Neuron (in vitro differentiated cells): ENCODE results near the gene URI1.

Source experiments
- H2AFZ ChIP-seq: one replicate; pipeline ENCODE4 v1.6.1; 2013; ENCODE audit warnings: low read depth, mild to moderate bottlenecking, inconsistent platforms, low read length, moderate library complexity
- H3K27me3 ChIP-seq: one replicate; pipeline ENCODE4 v1.6.1; 2013; ENCODE audit warnings: low read length; ENCODE audit not compliant: insufficient read depth
- H3K36me3 ChIP-seq: one replicate; pipeline ENCODE4 v1.6.1; 2013; ENCODE audit warnings: low read length; ENCODE audit not compliant: insufficient read depth
- H3K4me1 ChIP-seq: one replicate; pipeline ENCODE4 v1.6.1; 2013; ENCODE audit warnings: low read length; ENCODE audit not compliant: insufficient read depth
- H3K4me3 ChIP-seq: 2 replicates; pipeline ENCODE4 v1.5.1; 2013; ENCODE audit warnings: mild to moderate bottlenecking, low read length, moderate library complexity
- H3K9me3 ChIP-seq: one replicate; pipeline ENCODE4 v1.6.1; 2013; ENCODE audit warnings: low read length

URI1 gene

DNA sequence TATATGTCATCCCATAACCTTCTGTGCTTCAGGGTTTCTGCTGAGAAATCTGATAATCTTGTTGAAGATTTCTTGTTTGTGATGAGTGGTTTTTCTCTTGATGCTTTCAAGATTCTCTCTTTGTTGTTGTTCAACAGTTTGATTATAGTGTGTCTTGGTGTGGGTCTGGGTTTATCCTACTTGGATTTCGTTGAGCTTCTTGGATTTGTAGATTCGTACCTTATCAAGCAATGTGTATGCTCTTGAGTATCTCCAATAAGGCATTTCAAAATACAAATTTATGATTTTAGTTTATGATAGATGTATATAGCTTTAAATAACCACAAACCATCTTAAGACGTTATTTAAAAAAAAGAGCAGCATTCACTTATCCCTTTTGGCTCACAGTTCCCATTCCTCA is 57.5 kb downstream of the URI1 start:
- H3K27me3 ChIP-seq: no peaks in the 10 kb centered on the region
- peaks cover 8% of the 10 kb centered on the region for H3K9me3 ChIP-seq
- H2AFZ ChIP-seq: no peak overlapping the region
- H3K4me1 ChIP-seq: peaks cover 22% of the 10 kb centered on the region
- H3K36me3 ChIP-seq: peaks cover 1% of the 10 kb centered on the region
- no peak overlapping the region for H3K4me3 ChIP-seq

DNA sequence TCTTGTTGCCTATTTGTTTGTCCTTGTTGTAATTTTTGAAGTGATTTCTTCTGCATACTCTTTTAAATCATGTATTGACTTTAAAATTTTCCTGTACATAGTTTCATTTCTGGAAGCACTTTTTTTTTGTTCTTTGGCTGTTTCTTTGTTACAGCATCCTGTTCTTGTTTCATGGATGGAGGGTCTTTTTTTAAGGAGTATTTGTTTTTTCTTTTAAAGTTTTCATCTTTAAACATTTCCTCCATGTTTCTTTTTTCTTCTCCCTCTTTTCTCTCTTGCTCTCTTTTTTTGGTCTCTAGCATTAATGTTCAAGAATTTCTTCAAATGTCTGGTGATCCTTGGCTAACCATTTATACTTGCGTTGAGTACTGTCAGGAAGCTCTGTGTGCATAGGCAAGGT is 58.8 kb downstream of the URI1 start:
- peaks cover 27% of the 10 kb centered on the region for H3K4me1 ChIP-seq
- H3K36me3 ChIP-seq: peaks cover 1% of the 10 kb centered on the region
- no peak overlapping the region for H2AFZ ChIP-seq
- peaks cover 6% of the 10 kb centered on the region for H3K9me3 ChIP-seq
- no peaks in the 10 kb centered on the region for H3K27me3 ChIP-seq
- H3K4me3 ChIP-seq: no peak overlapping the region

- H3K9me3 ChIP-seq: peaks cover 6% of the 10 kb centered on the region
- H3K27me3 ChIP-seq: no peaks in the 10 kb centered on the region
- no peak overlapping the region for H3K4me3 ChIP-seq
- H3K36me3 ChIP-seq: peaks cover 4% of the 10 kb centered on the region
- no peak overlapping the region for H2AFZ ChIP-seq
- H3K4me1 ChIP-seq: peaks cover 27% of the 10 kb centered on the region
Observed at GRCh38 chr19:30001301-30001700, 59.3 kb downstream of the URI1 start.

DNA sequence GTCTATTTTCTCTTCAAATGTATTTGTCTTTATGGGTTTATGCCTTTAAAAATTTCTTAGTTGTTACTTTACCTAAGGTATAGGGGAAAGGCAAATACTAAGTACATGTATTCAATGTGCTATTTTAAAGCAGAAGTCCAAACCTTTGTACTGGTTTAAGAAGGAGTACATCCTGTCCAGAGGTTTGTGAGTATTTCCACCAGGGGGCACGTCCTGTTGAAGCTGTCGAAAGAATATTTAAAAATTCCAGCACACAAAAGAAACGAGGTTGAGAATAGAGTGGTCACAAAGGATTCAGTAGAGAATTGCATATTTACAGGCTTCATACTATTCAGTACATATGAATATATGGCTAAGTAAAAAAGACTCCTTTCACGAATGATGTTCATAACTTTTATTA is 59.8 kb downstream of the URI1 start:
- no peaks in the 10 kb centered on the region for H3K27me3 ChIP-seq
- H3K9me3 ChIP-seq: peaks cover 4% of the 10 kb centered on the region
- H3K4me3 ChIP-seq: no peak overlapping the region
- H3K4me1 ChIP-seq: peaks cover 27% of the 10 kb centered on the region
- H2AFZ ChIP-seq: no peak overlapping the region
- H3K36me3 ChIP-seq: peaks cover 8% of the 10 kb centered on the region

DNA sequence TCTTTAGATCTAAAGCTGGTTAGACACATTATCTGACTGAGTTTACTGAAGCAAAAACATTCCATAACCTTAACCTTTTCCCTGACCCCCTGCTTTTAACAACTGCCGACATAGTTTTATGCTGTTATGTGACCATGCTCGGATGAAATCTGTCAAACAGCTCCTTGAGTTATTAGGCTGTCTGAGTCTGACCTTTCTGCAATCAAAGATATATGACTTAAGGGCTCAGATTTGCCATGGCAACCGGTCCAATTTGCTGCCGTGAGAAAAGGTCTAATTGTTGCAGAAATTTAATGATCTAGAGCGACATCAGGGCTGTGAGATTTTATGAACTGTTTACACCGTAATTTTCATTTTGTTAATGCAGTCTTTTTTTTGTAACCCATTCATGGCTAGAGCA is 61.8 kb downstream of the URI1 start:
- H3K27me3 ChIP-seq: no peaks in the 10 kb centered on the region
- peaks cover 4% of the 10 kb centered on the region for H3K9me3 ChIP-seq
- H3K36me3 ChIP-seq: peaks cover 13% of the 10 kb centered on the region
- no peak overlapping the region for H3K4me3 ChIP-seq
- H2AFZ ChIP-seq: no peak overlapping the region
- peaks cover 27% of the 10 kb centered on the region for H3K4me1 ChIP-seq

GRCh38 chr19:30004403-30004802 is 62.4 kb downstream of the URI1 start:
- H3K4me3 ChIP-seq: no peak overlapping the region

DNA sequence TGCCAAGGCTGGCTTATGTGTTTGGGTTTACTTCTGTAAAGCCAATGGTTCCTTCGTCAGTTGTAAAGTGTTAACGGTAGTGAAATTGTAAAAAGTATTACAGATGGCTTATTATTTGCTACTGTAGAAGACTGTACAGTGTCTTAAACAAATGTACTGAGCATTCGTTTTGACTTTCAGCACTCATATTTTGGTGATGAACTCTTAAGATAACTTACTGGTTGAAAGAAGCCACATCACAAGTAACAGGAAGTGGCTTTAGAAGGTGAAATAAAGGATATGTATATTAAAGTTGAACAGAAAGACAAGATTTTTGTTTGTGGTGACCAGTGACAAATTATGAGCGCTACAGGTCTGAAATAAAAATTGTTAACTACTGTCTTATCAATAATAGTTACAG is 64.2 kb downstream of the URI1 start:
- peaks cover 34% of the 10 kb centered on the region for H3K36me3 ChIP-seq
- H3K27me3 ChIP-seq: no peaks in the 10 kb centered on the region
- no peak overlapping the region for H2AFZ ChIP-seq
- H3K9me3 ChIP-seq: peaks cover 5% of the 10 kb centered on the region
- peaks cover 27% of the 10 kb centered on the region for H3K4me1 ChIP-seq
- H3K4me3 ChIP-seq: no peak overlapping the region

More at GRCh38 chr19:30004403-30004802, 62.4 kb downstream of the URI1 start:
- H3K36me3 ChIP-seq: peaks cover 19% of the 10 kb centered on the region
- no peak overlapping the region for H2AFZ ChIP-seq
- H3K27me3 ChIP-seq: no peaks in the 10 kb centered on the region
- peaks cover 6% of the 10 kb centered on the region for H3K9me3 ChIP-seq
- H3K4me1 ChIP-seq: peaks cover 27% of the 10 kb centered on the region

GRCh38 chr19:30008169-30008568 is 66.1 kb downstream of the URI1 start:
- H3K4me1 ChIP-seq: peaks cover 17% of the 10 kb centered on the region
- peaks cover 47% of the 10 kb centered on the region for H3K36me3 ChIP-seq
- peaks cover 5% of the 10 kb centered on the region for H3K9me3 ChIP-seq
- H3K4me3 ChIP-seq: no peak overlapping the region
- no peaks in the 10 kb centered on the region for H3K27me3 ChIP-seq
- no peak overlapping the region for H2AFZ ChIP-seq

DNA sequence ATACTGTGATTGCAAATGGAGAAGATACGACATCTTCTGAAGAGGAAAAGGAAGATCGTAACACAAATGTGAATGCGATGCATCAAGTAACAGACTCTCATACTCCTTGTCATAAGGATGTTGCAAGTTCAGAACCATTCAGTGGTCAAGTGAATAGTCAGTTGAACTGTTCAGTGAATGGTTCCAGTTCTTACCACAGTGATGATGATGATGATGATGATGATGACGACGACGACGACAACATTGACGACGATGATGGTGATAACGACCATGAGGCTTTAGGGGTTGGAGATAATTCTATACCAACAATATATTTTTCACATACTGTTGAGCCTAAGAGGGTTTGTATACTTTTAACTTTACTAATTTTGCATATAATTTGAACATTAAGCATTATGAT is 67.0 kb downstream of the URI1 start:
- Histone ChIP-seq H3K36me3 (peaks cover 47% of the 10 kb centered on the region), H3K27me3 (no peaks in the 10 kb centered on the region), H3K4me3 (no peak overlapping the region), H2AFZ (no peak overlapping the region), H3K4me1 (peaks cover 10% of the 10 kb centered on the region), H3K9me3 (peaks cover 5% of the 10 kb centered on the region)

GRCh38 chr19:30011051-30011578 is 69.1 kb downstream of the URI1 start:
- peaks cover 5% of the 10 kb centered on the region for H3K9me3 ChIP-seq
- H3K36me3 ChIP-seq: peaks cover 56% of the 10 kb centered on the region
- no peak overlapping the region for H2AFZ ChIP-seq
- no peaks in the 10 kb centered on the region for H3K27me3 ChIP-seq
- no peak overlapping the region for H3K4me3 ChIP-seq
- H3K4me1 ChIP-seq: no peaks in the 10 kb centered on the region

DNA sequence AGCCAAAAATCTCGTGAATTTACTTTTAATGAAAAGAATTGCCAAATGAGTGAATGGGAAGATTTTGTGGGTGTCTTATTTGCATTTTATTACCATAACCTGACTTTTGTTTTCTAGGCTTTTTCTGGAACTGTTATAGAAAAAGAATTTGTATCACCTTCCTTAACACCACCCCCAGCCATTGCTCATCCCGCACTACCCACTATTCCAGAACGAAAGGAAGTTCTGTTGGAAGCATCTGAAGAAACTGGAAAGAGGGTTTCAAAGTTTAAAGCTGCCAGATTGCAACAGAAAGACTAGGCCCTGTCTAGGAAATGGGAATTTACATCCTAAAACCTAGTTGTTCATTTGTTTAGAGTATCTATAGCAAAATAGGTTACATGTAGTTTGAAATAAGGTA is 72.7 kb downstream of the URI1 start:
- Histone ChIP-seq H3K36me3 (peaks cover 40% of the 10 kb centered on the region), H3K27me3 (no peaks in the 10 kb centered on the region), H3K4me3 (no peak overlapping the region), H2AFZ (no peak overlapping the region), H3K9me3 (peaks cover 2% of the 10 kb centered on the region), H3K4me1 (no peaks in the 10 kb centered on the region)

- no peak overlapping the region for H2AFZ ChIP-seq
- H3K27me3 ChIP-seq: no peaks in the 10 kb centered on the region
- H3K9me3 ChIP-seq: peaks cover 4% of the 10 kb centered on the region
- H3K4me3 ChIP-seq: no peak overlapping the region
- H3K4me1 ChIP-seq: no peaks in the 10 kb centered on the region
- H3K36me3 ChIP-seq: peaks cover 23% of the 10 kb centered on the region
Observed at GRCh38 chr19:30017172-30017571, 75.1 kb downstream of the URI1 start.

DNA sequence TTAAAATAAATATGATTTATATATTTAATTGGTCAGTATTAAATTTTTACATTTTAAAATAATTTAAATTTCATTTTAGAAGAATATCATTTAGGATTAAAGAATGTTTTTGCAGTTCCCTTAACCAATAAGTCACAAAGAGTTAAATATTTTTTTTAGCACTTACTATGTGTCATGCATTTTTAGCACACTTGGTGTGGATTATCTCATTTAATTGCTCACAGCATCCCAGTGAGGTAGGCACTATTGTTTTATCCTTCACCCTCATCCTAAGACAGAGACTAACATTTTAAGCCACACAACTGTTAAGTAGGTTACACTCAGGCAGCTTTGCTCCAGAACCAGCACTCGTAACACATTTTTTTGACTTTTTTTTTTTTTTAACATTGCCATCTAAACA is 78.2 kb downstream of the URI1 start:
- no peaks in the 10 kb centered on the region for H3K27me3 ChIP-seq
- H3K4me3 ChIP-seq: no peak overlapping the region
- peaks cover 4% of the 10 kb centered on the region for H3K9me3 ChIP-seq
- peaks cover 8% of the 10 kb centered on the region for H3K36me3 ChIP-seq
- H3K4me1 ChIP-seq: no peaks in the 10 kb centered on the region
- no peak overlapping the region for H2AFZ ChIP-seq

DNA sequence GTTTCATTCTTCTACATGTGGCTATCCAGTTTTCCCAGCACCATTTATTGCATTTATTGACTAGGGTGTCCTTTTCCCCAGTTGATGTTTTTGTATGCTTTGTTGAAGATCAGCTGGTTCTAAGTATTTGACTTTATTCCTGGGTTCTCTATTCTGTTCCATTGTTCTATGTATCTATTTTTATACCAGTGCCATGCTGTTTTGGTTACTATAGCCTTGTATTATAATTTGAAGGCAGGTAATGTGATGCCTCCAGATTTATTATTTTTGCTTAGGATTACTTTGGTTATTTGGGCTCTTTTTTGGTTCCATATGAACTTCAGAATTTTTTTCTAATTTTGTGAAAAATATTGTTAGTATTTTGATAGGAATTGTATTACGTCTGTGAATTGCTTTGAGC is 80.6 kb downstream of the URI1 start:
- no peaks in the 10 kb centered on the region for H3K27me3 ChIP-seq
- peaks cover 2% of the 10 kb centered on the region for H3K36me3 ChIP-seq
- peaks cover 6% of the 10 kb centered on the region for H3K9me3 ChIP-seq
- no peak overlapping the region for H2AFZ ChIP-seq
- H3K4me1 ChIP-seq: no peaks in the 10 kb centered on the region
- H3K4me3 ChIP-seq: no peak overlapping the region
